Measurements from ENCODE around the gene CACNB4. TPM values are rescaled to one million over a fixed set of nuclear protein-coding genes. Genes with fewer than 3 reads are reported as not detected.

CACNB4 gene
- total and polyA plus RNA-seq, 5 donors = 0.25 to 1.5 (median 0.86) TPM

DNA sequence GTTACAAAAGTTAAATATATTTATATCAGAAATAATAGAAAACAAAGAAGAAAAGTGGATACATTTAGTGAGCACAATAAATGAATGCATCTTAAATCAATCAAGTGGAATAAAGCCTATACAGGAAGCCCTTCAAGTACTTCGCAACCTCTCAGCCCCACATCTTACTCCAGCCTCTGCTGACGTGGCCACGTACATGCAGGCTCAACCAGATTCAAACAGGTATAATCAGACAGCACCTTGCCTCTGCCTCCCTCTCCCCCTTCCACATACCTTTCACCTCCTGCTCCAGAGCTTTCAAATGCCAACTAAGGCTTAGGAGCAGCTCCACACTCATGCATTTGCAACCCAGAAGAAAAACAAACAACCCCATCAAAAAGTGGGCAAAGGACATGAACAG is 32.9 kb downstream of the CACNB4 start:
- Histone ChIP-seq H3K27ac (ENCODE audit: low read length) (no peak overlapping the region), H3K4me1 (ENCODE audit: control insufficient read depth, insufficient read depth, low read length) (no peaks in the 10 kb centered on the region), H3K4me3 (ENCODE audit: low read length) (no peak overlapping the region), H3K27me3 (ENCODE audit: control insufficient read depth, insufficient read depth) (no peaks in the 10 kb centered on the region), H3K9me3 (ENCODE audit: control insufficient read depth, low read length) (no peaks in the 10 kb centered on the region)
- DNase-seq = no peak
- WGBS = 86% methylated on average over 3 of the region's 3 CpGs
- intact Hi-C loops (cut with DNase I) = no loop called here
- no peak for ATAC-seq

DNA sequence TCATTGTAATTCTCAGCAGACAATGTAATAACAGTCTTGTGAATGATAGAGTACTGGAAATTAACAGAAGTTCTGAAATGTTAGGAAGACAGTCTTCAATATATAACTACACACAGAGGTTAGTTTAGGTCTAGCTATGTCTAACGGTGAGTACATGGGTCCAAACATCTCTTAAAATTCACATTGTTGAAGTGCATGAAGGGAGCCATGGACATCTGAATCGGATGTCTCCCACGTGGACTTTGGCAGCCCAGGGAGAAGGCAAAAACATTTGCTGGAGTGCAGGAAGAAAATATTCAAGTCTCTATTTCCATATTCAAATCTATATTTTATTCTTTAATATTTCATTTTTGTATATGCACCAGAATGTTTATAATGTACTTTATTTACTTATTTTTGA is 34.8 kb downstream of the CACNB4 start:
- H3K9me3 ChIP-seq (ENCODE audit: control insufficient read depth, low read length) = no peaks in the 10 kb centered on the region
- no peaks in the 10 kb centered on the region for H3K27me3 ChIP-seq (ENCODE audit: control insufficient read depth, insufficient read depth)
- no peak overlapping the region for H3K27ac ChIP-seq (ENCODE audit: low read length)
- no peak overlapping the region for H3K4me3 ChIP-seq (ENCODE audit: low read length)
- H3K4me1 ChIP-seq (ENCODE audit: control insufficient read depth, insufficient read depth, low read length) = no peaks in the 10 kb centered on the region
- intact Hi-C loops (cut with DNase I) = no loop called here
- WGBS = 47% methylated on average over 3 of the region's 3 CpGs
- no peak for ATAC-seq
- DNase-seq = no peak

DNA sequence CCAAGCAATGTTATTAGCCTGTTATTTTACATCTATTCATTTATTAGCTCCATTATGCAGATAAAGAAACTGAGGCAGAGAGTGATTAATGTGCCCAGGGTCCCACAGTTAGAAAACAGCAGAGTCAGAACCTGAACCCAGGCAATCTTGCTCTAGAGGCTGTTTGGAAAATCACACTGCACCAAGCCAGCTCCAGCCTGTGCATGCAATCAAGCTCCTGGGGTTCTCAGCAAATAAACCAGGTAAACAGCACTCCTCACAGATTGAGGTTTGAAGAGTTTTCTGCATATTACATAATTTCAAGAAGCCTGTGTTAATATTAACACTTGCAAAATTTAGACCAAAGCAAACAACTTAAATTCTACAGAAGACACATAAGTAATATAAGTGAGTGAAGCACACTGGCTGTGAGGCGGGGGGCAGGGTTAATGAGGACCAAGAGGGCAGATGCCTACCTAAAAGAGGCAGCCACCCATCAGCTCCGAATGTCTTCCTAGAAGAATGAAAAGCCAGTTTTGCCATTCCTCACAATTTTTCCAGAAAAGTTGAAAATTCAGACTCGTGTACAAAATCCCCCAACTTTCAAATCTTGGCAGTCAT is 35.4 kb downstream of the CACNB4 start:
- Histone ChIP-seq H3K4me3 (ENCODE audit: low read length) (no peak overlapping the region), H3K27me3 (ENCODE audit: control insufficient read depth, insufficient read depth) (no peaks in the 10 kb centered on the region), H3K9me3 (ENCODE audit: control insufficient read depth, low read length) (no peaks in the 10 kb centered on the region), H3K27ac (ENCODE audit: low read length) (no peak overlapping the region), H3K4me1 (ENCODE audit: control insufficient read depth, insufficient read depth, low read length) (no peaks in the 10 kb centered on the region)
- 55% methylated on average over 3 of the region's 3 CpGs for WGBS
- intact Hi-C loops (cut with DNase I) = no loop called here
- ATAC-seq (no peak), DNase-seq (no peak)

DNA sequence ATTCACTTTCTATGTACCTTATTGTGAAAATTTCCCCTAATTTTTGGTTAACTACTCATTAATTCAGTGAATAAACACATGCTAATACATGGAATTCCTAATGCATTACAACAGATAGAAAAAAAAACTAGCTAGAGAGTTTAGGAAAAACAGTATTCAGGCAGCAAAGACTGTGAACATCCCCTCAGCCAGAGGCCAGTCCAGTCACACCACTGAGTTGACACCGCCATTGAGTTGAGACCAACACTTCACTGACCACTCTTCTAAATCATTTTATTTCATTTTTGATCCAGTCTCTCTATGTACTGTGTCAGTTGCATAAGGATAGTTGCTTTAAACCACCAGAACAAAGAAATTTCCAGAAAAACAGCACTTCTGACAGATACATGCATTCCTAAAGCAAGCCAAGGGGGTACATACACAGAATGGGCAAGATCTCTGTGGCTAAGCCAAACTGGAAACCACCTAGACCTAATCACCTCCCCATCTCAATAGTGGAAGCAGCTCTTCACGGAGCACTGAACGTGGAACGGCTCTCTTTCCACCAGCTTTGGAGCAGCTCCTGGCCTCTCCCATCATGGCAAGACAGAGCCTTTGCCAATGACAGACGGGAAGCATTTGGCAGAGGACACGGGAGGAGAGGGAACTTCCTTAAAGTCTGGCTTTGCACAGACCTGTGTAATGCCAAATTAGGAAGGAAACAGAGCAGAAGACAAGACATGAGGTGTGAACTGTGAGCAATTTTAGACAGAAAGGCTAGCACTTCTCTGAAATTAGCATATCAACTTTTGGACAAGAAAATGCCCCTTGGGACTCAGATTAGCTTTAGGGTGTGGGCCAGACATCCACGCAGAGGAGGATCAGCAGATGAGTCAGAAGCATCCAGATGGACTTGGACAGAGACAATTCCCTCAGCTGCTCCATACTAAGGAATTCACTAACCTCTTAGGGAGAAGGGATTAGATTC is 36.4 kb downstream of the CACNB4 start:
- Histone ChIP-seq H3K4me1 (ENCODE audit: control insufficient read depth, insufficient read depth, low read length) (no peaks in the 10 kb centered on the region), H3K27ac (ENCODE audit: low read length) (no peak overlapping the region), H3K27me3 (ENCODE audit: control insufficient read depth, insufficient read depth) (no peaks in the 10 kb centered on the region), H3K9me3 (ENCODE audit: control insufficient read depth, low read length) (no peaks in the 10 kb centered on the region), H3K4me3 (ENCODE audit: low read length) (no peak overlapping the region)
- intact Hi-C loops (cut with DNase I) = no loop called here
- DNase-seq (peak in 2 of 3 donors; percentile 57 to 59), ATAC-seq (peak; percentile 77 to 89)
- WGBS = 45% methylated on average over 7 of the region's 7 CpGs

DNA sequence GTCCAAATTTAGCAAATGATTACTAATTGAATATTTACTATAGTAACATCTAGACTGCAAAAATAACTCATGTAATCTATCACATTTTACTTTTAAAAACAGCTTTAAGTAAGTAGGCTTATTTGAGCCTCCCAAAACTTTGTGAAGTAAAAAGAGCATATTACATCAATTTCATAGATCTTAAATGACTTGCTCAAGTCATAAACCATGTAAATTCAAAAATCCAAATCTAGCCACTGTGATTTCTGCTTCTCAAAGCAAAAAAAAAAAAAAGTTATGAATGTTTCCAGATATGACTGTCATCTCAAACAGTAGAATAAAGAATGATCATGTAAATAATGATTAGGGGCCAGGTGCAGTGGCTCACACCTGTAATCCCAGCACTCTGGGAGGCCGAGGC is 37.5 kb downstream of the CACNB4 start:
- intact Hi-C loops (cut with DNase I) = no loop called here
- no peaks in the 10 kb centered on the region for H3K4me1 ChIP-seq (ENCODE audit: control insufficient read depth, insufficient read depth, low read length)
- WGBS = 98% methylated on average over 1 of the region's 1 CpG
- ATAC-seq (no peak), DNase-seq (no peak)
- no peaks in the 10 kb centered on the region for H3K9me3 ChIP-seq (ENCODE audit: control insufficient read depth, low read length)
- no peaks in the 10 kb centered on the region for H3K27me3 ChIP-seq (ENCODE audit: control insufficient read depth, insufficient read depth)
- no peak overlapping the region for H3K27ac ChIP-seq (ENCODE audit: low read length)
- no peak overlapping the region for H3K4me3 ChIP-seq (ENCODE audit: low read length)

DNA sequence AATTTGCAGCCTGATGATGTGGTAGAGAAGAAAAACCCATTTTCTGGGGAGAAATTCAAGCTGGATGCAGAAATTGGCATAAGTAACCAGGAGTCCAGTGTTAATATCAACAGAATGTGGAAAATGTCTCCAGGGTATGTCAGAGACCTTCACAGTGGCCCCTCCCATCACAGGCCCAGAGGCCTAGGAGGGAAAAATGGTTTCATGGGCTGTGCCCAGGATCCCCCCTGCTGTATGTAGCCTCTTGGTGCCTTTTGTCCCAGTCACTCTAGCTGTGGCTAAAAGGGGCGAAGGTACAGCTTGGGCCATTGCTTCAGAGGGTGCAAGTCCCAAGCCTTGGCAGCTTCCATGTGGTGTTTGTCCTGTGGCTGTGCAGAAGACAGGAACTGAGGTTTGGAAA is 40.2 kb downstream of the CACNB4 start:
- Histone ChIP-seq H3K4me3 (ENCODE audit: low read length) (no peak overlapping the region), H3K27ac (ENCODE audit: low read length) (no peak overlapping the region), H3K9me3 (ENCODE audit: control insufficient read depth, low read length) (no peaks in the 10 kb centered on the region), H3K27me3 (ENCODE audit: control insufficient read depth, insufficient read depth) (no peaks in the 10 kb centered on the region), H3K4me1 (ENCODE audit: control insufficient read depth, insufficient read depth, low read length) (no peaks in the 10 kb centered on the region)
- intact Hi-C loops (cut with DNase I) = no loop called here
- whole genome bisulfite sequencing = 80% methylated on average over 1 of the region's 1 CpG
- ATAC-seq (no peak), DNase-seq (no peak)

DNA sequence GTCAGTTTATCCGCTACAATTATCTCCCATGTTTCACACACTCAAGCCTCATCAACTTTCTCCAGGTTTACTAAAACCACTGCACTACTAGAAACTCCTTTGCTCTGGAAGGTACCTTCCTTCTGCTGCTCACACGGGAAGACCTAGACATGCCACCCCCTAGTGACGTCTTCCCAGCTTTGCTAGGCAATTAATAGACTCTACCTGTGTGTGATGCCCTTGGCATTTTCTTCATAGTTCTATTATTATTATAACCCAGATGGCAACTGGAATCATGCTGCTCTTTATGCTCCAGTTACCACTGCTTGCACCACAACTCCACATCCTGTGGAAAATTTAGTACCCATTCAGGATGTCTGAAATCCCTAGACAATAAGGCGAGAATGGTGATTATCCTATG is 42.4 kb downstream of the CACNB4 start:
- H3K4me1 ChIP-seq (ENCODE audit: control insufficient read depth, insufficient read depth, low read length) = no peaks in the 10 kb centered on the region
- DNase-seq (no peak), ATAC-seq (no peak)
- 83% methylated on average over 4 of the region's 4 CpGs for WGBS
- H3K4me3 ChIP-seq (ENCODE audit: low read length) = no peak overlapping the region
- no peaks in the 10 kb centered on the region for H3K9me3 ChIP-seq (ENCODE audit: control insufficient read depth, low read length)
- no peak overlapping the region for H3K27ac ChIP-seq (ENCODE audit: low read length)
- intact Hi-C loops (cut with DNase I) = no loop called here
- H3K27me3 ChIP-seq (ENCODE audit: control insufficient read depth, insufficient read depth) = no peaks in the 10 kb centered on the region

DNA sequence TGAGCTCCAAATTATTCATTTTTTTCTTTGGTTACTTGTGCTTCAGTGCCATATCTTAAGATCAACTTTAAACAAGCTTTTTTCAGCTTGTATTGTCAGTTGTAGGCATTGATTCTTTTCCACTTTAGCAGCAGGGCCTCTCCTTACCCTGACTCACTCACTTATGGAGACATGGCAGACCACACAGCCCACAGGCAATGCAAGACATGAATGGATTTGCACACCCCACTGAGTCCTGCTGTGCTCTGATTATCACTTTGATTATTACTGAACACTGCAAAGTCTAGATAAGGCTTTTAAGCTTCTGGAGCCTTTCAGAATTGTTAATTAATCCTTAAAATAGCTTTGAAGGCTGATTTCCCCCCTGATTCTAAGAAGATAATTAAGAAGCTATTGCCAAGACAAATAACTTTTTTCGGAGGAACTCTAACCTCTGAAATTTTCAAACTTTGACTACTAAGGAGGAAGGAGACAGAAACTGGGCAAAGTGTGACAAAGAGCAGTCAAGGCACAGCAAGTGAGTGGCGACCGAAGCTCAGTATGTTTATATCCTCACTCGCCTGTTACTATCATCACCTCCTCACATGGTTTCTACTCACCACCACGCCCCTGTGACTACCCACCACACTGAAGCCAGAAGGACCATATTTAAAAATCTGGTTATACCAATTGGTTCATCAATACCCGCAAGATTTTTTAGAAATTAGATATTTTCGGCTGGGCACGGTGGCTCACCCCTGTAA is 43.3 kb downstream of the CACNB4 start:
- 92% methylated on average over 8 of the region's 8 CpGs for WGBS
- intact Hi-C loops (cut with DNase I) = no loop called here
- no peak for ATAC-seq

DNA sequence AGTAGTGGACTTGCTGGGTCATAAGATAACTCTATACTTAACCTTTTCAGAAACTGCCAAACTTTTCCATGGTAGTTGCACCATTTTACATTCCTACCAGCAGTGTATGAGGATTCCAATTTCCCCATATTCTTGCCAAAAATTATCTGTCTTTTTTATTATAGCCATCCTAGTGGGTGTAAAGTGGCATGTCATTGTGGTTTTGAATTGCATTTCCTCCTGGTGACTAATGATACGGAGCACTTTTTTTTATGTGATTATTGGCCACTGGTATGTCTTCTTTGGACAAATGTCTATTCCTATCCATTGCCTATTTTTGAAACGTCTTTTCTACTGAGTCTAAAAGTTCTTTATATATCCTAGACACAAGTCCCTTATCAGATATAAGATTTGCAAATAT is 44.3 kb downstream of the CACNB4 start:
- H3K4me1 ChIP-seq (ENCODE audit: control insufficient read depth, insufficient read depth, low read length) = no peaks in the 10 kb centered on the region
- intact Hi-C loops (cut with DNase I) = no loop called here
- no peak for ATAC-seq

More for the DNA sequence above, 43.3 kb downstream of the CACNB4 start:
- no peaks in the 10 kb centered on the region for H3K4me1 ChIP-seq (ENCODE audit: control insufficient read depth, insufficient read depth, low read length)
- H3K27ac ChIP-seq (ENCODE audit: low read length) = no peak overlapping the region
- no peak for DNase-seq
- H3K9me3 ChIP-seq (ENCODE audit: control insufficient read depth, low read length) = no peaks in the 10 kb centered on the region
- no peaks in the 10 kb centered on the region for H3K27me3 ChIP-seq (ENCODE audit: control insufficient read depth, insufficient read depth)
- H3K4me3 ChIP-seq (ENCODE audit: low read length) = no peak overlapping the region

DNA sequence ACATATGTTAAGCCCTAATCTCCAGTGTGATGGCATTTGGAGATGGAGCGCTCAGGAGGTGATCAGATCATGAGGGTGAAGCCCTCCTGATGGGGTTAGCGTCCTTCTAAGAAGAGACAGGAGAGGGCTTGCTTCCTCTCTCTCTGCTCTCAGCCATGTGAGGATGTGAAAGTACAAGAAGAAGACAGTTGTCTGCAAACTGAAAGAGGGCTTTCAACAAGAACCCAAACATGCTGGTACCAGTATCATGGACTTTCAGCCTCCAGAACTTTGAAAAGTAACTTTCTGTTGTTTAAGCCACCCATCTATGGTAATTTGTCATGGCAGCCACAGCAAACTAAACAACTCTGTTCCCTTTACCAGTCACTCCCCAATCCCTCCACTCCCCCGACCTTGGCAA is 47.4 kb downstream of the CACNB4 start:
- 89% methylated on average over 3 of the region's 3 CpGs for WGBS
- intact Hi-C loops (cut with DNase I) = no loop called here
- Histone ChIP-seq H3K9me3 (ENCODE audit: control insufficient read depth, low read length) (no peaks in the 10 kb centered on the region), H3K4me1 (ENCODE audit: control insufficient read depth, insufficient read depth, low read length) (no peaks in the 10 kb centered on the region), H3K27ac (ENCODE audit: low read length) (no peak overlapping the region), H3K4me3 (ENCODE audit: low read length) (no peak overlapping the region), H3K27me3 (ENCODE audit: control insufficient read depth, insufficient read depth) (no peaks in the 10 kb centered on the region)
- ATAC-seq (no peak), DNase-seq (no peak)

More for the DNA sequence above, 44.3 kb downstream of the CACNB4 start:
- no peaks in the 10 kb centered on the region for H3K27me3 ChIP-seq (ENCODE audit: control insufficient read depth, insufficient read depth)
- H3K9me3 ChIP-seq (ENCODE audit: control insufficient read depth, low read length) = no peaks in the 10 kb centered on the region
- no peak for DNase-seq
- no peak overlapping the region for H3K27ac ChIP-seq (ENCODE audit: low read length)
- no peak overlapping the region for H3K4me3 ChIP-seq (ENCODE audit: low read length)
- WGBS = 37% methylated on average over 2 of the region's 2 CpGs

DNA sequence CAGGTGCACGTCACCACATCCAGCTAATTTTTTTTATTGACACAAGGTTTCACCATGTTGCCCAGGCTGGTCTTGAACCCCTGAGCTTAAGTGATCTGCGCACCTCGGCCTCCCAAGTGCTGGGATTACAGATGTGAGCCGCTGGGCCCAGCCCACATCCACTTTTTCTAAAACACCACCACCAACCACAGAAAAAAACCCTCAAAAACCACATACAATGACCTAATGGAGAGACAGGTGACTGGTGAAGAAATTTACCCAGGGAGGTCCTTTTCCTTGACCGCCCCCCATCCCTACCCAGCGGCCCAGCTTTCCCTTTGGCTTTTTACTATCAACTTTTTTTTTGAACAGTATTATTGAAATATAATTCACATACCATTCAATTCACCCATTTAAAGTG is 47.9 kb downstream of the CACNB4 start:
- 91% methylated on average over 6 of the region's 6 CpGs for WGBS
- no peak for ATAC-seq
- no peak overlapping the region for H3K4me3 ChIP-seq (ENCODE audit: low read length)
- no peaks in the 10 kb centered on the region for H3K27me3 ChIP-seq (ENCODE audit: control insufficient read depth, insufficient read depth)
- H3K4me1 ChIP-seq (ENCODE audit: control insufficient read depth, insufficient read depth, low read length) = no peaks in the 10 kb centered on the region
- intact Hi-C loops (cut with DNase I) = no loop called here
- DNase-seq = no peak
- no peaks in the 10 kb centered on the region for H3K9me3 ChIP-seq (ENCODE audit: control insufficient read depth, low read length)
- H3K27ac ChIP-seq (ENCODE audit: low read length) = no peak overlapping the region
